Gastrocnemius medialis (tissue), 4 donors: Measurements from ENCODE around the gene ZNF329.

Source experiments
- POLR2A ChIP-seq, 2 donors: fragments of 450-650 bp; IDR thresholded peaks; one replicate each; pipeline ENCODE4 v1.6.1; 2017; ENCODE audit warnings: antibody characterized with exemption in 2 of 2, mild to moderate bottlenecking in 2 of 2, moderate library complexity in 2 of 2
- TF ChIP-seq, protein P1 (sequence below), 5 experiments: fragments of 450-650 bp in 3 of 5; fragments of 200-600 bp in 2 of 5; sonication (generic) in 2 of 5; IDR thresholded peaks in 4 of 5; conservative IDR thresholded peaks in 1 of 5; 1 replicate in 4 of 5; 2 replicates in 1 of 5; pipeline ENCODE4 v1.5.1; 2016 to 2019; ENCODE audit warnings: antibody characterized with exemption in 5 of 5, mild to moderate bottlenecking in 3 of 5, moderate library complexity in 3 of 5

GRCh38 chr19:58181902-58182576, 31.4 kb upstream of the ZNF329 start:
- TF ChIP-seq POLR2A (IDR thresholded peaks at IDR 0.05): no peak
- TF ChIP-seq, protein P1, sequence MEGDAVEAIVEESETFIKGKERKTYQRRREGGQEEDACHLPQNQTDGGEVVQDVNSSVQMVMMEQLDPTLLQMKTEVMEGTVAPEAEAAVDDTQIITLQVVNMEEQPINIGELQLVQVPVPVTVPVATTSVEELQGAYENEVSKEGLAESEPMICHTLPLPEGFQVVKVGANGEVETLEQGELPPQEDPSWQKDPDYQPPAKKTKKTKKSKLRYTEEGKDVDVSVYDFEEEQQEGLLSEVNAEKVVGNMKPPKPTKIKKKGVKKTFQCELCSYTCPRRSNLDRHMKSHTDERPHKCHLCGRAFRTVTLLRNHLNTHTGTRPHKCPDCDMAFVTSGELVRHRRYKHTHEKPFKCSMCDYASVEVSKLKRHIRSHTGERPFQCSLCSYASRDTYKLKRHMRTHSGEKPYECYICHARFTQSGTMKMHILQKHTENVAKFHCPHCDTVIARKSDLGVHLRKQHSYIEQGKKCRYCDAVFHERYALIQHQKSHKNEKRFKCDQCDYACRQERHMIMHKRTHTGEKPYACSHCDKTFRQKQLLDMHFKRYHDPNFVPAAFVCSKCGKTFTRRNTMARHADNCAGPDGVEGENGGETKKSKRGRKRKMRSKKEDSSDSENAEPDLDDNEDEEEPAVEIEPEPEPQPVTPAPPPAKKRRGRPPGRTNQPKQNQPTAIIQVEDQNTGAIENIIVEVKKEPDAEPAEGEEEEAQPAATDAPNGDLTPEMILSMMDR (IDR thresholded peaks at IDR 0.05 in 4 of 5, conservative IDR thresholded peaks at IDR 0.05 in 1 of 5): peak; percentile 13 to 41 (median 23)
